GM21576 (cell line): Measurements from ENCODE around the gene CYP2W1.
"Not testable (repeated sequence)": the region's sequence is repeated elsewhere in the genome, so short reads cannot be mapped to it uniquely, and the experiment has no call there.

Experiments
- ATAC-seq: cut with Tn5 transposase; IDR thresholded peaks from one replicate; pipeline ENCODE4 v1.9.1; 2021; ENCODE audit warnings: mild to moderate bottlenecking, moderate library complexity; ENCODE audit not compliant: unreplicated experiment

The CYP2W1 gene

GRCh38 chr7:1024876-1025742, 42.1 kb downstream of the CYP2W1 start:
- ATAC-seq, result no peak

GRCh38 chr7:1025743-1026581, 43.0 kb downstream of the CYP2W1 start:
- no peak for ATAC-seq

- ATAC-seq, result no peak
Observed at GRCh38 chr7:1026721-1027161, 43.8 kb downstream of the CYP2W1 start.

GRCh38 chr7:1027242-1028043, 44.5 kb downstream of the CYP2W1 start:
- ATAC-seq, result peak; percentile 6

GRCh38 chr7:1028044-1028770, 45.2 kb downstream of the CYP2W1 start:
- ATAC-seq, result peak; percentile 37

GRCh38 chr7:1028775-1029636, 46.0 kb downstream of the CYP2W1 start:
- ATAC-seq, result no peak

- no peak for ATAC-seq
Observed at GRCh38 chr7:1029637-1030443, 46.9 kb downstream of the CYP2W1 start.

- ATAC-seq, result no peak
Observed at GRCh38 chr7:1030444-1031070, 47.6 kb downstream of the CYP2W1 start.

- no peak for ATAC-seq
Observed at GRCh38 chr7:1031716-1032455, 48.9 kb downstream of the CYP2W1 start.

GRCh38 chr7:1032536-1033181, 49.7 kb downstream of the CYP2W1 start:
- no peak for ATAC-seq

- ATAC-seq, result no peak
Observed at GRCh38 chr7:1033546-1034145, 50.7 kb downstream of the CYP2W1 start.

GRCh38 chr7:1034769-1035168, 51.8 kb downstream of the CYP2W1 start:
- ATAC-seq, result not testable (repeated sequence)

- not testable (repeated sequence) for ATAC-seq
Observed at GRCh38 chr7:1036164-1036928, 53.4 kb downstream of the CYP2W1 start.
